GM21526 (cell line): ENCODE measurements around the gene HLA-DRB1.
"Not testable (repeated sequence)": the region's sequence is repeated elsewhere in the genome, so short reads cannot be mapped to it uniquely, and the experiment has no call there.

Experiments used
- ATAC-seq: cut with Tn5 transposase; IDR thresholded peaks from one replicate; pipeline ENCODE4 v1.9.1; 2021; ENCODE audit warnings: moderate library complexity; ENCODE audit not compliant: unreplicated experiment, low FRiP score

Gene HLA-DRB1

DNA sequence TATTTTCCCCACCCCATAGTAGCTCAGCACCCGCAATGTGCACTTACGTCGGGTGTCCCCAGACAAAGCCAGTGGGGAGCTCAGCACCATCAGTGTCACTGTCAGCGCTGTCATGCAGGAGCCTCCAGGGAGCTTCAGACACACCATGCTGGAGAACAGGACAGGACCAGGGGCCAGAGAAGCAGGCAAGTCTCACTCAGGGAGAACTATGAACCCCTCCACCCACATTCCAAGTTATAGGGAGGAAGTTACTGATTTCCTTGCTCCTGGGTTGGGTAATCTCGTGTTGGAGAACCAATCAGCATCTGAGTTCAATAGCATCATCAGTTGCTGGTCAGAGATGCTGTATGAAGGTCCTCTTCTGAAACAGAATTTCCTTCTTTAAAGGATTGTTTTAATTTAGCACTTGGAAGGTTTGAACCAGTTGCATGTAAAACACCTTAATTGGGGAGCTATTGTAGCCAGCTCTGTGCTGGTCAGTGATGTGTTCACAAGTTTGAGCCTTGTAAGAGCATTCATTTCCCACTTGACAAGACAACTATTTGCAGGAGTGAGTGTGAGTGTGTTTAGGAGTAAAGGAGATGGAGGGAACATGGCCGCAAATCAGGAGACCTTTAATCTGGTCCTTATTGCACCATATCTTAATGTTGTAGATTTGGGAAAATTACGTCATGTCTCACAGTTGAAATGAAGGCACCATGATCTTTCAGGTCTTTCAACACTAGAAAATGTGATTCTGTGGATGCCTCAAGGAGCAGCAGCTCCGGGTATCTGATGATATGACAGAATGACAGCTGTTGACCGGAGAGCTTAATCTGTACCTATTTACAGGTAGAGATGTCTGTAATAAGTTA is at the start of gene HLA-DRB1:
TSS of gene HLA-DRB1 (minus strand) at position 253 of the 854 bp plus-strand sequence. CDS start at position 147, 106 bp downstream.
- peak; percentile 94 for ATAC-seq

DNA sequence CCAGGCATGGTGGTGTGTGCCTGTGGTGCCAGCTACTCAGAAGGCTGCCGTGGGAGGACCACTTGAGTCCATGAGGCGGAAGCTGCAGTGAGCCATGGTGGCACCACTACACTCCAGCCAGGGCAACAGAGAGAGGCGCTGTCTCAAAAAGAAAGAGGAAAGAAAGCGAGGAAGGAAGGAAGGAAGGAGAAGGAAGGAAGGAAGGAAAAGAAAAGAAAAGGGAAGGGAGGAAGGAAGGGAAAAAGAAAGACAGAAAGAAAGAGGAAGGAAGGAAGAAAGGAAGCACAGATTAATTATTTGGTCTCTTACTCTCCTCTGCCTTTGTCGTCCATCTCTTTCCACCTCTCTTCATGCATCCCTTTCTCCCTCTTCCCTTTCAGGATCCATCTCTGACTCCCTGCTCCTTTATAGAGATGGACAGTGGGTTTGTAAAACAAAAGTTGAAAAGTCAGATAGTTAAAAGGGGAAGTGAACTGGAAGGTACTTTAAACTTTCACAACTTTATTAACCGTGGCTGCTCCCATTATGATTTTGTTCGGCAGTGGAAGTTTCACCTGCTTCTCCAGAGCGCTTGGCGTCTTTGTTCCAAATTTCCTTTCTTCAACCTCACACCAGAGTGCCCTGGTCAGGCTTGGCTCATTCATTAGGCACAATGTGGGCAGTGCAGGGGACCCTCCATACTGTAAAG is 49.0 kb upstream of the HLA-DRB1 start:
- no peak for ATAC-seq

DNA sequence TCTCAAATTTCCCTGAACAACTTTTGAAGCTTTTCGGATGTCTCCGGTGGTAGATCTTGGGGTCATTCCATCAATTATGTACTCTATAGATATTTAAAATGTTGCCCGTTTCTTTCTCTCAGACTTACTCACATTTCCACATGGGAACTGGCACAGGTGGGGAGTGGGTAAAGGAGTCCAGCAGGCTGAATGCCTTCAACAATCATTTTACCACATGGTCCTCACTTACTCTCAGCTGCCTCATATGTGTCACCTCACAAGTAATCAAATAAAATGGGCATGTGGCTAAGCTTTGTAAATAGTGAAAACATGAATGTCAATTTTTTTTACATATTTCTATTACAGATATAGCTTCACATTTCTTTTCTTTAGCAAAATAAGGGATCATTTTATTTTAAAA is 48.2 kb upstream of the HLA-DRB1 start:
- no peak for ATAC-seq

DNA sequence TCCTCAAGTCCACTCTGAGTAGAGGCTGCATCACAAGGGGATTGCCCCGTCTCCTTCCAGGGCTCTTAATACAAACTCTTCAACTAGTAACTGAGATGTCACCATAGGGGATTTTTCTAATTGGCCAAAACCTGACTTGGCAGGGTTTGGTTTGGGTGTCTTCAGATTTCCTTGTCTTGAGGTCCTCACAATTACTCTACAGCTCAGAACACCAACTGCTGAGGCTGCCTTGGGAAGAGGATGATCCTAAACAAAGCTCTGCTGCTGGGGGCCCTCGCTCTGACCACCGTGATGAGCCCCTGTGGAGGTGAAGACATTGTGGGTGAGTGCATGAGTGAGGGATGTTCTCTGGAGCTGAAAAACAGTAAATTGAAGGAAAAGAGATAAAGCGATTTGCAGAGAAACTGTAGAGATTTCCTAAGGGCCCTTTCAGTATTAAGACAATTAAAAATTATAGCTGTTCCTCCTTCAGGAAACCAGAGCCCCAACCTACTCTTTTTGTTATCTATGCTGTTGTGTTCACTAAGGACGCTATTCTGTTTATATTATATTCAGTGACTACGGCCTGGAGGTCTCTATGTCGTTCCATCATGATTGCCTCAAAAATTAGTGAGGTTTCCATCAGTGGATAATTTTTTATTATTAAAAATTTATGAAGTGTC is 47.7 kb upstream of the HLA-DRB1 start, which contains the start of gene HLA-DQA1:
TSS of gene HLA-DQA1 (plus strand) at position 188 of the 662 bp plus-strand sequence. CDS start at position 241, 53 bp downstream.
- peak; percentile 54 for ATAC-seq

DNA sequence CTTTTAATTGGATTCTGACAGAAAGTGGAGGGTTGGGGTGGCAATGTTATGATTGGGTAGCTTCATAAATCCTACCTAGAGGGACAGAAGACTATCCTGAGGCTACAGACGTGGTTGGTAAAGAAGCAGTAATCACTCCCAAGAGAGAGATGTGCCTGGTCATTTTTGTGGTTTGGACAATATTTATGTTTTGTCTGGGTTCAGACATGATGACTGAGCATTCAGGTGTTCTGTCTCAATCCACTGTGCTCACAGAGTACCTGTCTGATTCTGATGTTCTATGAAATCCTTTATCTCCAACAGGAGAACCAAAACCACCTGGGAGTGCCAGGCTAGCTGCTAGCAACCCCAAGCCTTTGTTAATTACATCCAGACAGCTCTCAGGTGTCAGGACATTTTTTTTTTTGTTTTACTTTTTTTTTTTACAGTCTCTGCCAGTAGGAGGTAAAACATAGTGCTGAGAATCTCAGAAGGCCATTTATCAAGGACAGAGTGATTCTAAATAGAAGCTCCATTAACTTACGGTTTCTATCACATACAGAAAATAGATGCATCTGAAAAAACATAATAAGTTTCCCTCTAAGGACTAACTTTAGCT is 46.0 kb upstream of the HLA-DRB1 start:
- ATAC-seq, result no peak

DNA sequence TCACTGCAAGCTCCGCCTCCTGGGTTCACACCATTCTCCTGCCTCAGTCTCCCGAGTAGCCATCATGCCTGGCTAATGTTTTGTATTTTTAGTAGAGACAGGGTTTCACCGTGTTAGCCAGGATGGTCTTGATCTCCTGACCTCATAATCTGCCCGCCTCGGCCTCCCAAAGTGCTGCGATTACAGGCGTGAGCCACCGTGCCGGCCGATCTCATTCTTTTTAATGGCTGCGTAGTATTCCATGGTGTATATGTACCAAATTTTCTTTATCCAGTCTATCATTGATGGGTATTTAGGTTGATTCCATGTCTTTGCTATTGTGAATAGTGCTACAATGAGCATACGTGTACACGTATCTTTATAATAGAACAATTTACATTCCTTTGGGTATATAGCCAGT is 40.1 kb upstream of the HLA-DRB1 start:
- ATAC-seq, result not testable (repeated sequence)

DNA sequence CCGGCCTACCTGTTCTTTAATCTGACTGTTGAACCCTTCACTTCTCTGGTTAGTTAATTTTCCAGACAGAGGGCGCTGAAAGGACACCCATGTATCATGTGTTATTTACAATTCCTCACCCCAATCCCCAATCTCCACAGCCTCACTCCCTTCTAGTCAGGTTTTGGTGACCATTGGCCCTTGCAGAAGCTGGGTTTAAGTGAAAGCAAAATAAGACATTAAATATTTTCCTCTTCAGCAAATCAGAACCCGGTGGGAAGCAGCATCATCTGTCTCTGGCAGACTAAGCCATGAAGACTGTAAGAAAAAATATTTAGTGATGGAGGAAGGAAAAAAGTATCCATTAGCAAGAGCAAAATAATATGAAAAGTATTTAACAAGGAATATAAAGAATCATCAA is 38.2 kb upstream of the HLA-DRB1 start:
- ATAC-seq, result no peak

DNA sequence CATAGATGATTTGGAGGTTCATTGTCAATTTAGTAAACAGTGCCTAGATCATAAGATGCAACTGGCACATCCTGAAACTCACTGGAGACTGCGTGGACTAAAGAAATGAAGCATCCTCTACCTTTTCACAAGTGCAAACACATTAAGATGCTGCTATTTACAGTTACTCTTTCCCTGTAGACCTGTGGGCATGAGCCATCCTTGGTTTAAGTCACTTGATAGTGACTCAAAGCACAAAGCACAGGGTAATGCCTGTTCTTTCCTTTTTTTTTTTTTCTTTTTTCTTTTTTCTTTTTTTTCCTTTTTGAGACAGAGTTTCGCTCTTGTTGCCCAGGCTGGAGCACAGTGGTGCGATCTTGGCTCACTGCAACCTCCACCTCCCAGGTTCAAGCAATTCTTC is 37.6 kb upstream of the HLA-DRB1 start:
- ATAC-seq, result no peak

DNA sequence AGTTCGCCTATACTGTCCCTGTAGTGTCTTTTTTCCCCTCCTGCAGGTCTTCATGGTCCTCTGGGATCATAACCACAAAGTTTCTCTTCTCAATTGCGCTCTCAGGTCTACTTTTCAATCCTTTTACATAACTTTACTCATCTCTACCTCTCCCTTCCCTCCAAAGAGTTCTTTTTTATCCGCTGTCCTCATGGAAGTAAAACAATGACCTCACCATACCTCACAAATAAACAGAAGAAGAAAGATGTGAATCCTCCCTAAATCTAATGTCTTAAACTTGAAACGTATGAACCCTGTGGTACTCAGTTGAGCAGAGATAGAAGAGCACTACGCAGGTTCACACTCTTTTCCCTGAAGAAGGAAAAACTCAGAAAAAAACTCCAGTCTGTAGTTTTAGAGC is 35.5 kb upstream of the HLA-DRB1 start:
- ATAC-seq, result no peak

DNA sequence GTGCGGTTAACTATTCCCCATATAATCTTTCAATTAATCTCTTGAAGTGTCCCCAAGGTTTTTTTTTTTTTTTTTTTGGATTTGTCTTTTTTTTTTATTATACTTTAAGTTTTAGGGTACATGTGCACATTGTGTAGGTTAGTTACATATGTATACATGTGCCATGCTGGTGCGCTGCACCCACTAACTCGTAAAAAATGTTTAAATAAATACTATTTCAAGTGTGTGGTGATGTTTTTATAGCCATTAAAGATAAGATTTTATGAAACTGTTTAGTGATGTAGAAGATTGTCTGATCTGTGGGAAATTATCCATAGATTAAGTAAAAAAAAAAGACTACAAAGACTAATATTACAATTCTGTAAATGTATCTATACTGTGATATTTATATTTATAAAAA is 34.9 kb upstream of the HLA-DRB1 start:
- ATAC-seq, result no peak

DNA sequence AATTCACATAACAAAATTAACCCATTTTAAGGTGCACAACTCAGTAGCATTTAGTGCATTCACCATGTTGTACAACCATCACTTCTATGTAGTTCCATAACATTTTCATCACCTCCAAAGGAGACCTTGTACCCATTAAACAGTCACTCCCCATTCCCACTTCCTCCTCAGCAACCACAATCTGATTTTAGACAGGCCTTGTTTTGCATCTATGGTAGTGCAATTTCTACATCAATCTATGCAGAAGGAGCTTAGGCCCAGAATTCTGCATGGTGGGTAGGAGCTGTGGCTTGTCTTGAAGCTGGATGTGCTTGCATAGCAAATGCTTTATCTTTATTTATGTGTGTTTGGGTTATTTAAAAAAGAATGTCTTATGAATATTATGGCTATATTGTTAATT is 34.0 kb upstream of the HLA-DRB1 start:
- ATAC-seq, result no peak

DNA sequence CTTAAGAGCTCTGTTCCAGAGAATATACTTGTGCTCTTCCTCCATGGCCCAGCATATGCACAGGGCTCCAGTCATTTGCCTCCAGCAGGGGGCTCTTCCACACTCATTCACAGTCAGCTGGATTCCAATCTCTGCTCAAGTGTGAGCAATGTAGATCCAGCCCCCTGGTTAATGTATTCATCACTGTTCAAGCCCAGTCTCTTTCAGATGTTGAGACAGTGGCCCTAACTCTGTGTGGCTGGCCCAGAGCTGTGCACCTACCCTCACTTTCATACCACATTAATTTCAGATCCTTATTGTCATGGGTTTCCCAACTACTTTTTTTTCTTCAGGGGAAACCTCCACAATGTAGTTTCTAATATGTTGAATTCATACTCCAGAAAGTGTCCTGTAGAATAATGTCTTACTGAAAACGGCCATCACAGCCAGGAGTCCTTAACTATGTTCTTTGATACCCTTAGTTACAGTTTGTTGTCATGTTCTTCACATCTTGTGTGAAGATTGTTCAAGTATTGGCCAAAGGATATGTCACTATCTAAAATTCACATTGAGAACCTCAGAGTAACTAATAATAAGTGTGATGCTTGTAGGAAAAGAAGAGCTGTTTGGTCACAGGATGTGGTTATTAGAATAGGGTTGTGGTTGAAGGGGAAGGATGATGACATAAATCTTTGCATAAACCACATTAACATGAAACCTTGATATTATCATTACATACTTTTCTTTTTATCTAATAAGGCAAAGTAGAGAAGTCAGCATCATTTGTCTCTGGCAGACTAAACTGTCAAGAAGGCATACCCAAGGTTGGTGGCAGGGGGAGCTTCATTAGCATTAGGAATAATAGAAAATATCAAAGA is 33.1 kb upstream of the HLA-DRB1 start:
- ATAC-seq, result peak; percentile 68

DNA sequence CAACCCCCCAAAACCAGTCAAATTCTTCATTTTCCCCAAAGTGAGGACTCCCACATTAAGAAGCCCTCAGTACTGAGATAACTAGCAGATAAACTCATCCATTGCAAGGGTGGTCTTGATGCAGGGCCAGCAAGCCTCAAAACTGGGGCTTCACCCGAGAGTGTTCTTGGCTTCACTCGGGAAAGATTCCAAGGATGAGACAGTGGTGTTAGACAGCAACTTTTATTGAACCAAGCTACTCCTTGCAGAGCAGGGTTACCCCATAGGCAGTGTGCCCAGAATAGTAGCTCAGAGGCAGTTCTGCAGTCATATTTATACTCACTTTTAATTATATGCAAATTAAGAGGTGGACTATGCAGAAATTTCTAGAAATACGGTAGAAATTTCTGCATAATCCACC is 31.7 kb upstream of the HLA-DRB1 start:
- no peak for ATAC-seq

DNA sequence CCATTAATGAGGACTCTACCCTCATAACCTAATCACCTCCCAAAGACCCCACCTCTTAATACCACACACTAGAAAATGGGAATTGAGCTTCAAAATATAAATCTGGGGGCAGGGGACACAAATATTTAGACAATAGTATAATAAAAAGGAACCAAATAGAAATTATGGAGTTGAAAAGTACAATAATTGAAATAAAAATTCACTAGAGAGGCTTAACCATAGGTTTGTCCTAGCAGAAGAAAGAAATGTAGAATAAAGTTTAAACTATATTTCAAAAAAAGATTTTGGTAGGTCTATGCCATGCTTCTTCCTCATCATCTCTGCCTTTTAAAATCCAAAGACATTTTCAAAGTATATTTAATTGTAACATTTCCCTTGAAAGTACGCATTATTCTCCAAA is 28.1 kb upstream of the HLA-DRB1 start:
- no peak for ATAC-seq

DNA sequence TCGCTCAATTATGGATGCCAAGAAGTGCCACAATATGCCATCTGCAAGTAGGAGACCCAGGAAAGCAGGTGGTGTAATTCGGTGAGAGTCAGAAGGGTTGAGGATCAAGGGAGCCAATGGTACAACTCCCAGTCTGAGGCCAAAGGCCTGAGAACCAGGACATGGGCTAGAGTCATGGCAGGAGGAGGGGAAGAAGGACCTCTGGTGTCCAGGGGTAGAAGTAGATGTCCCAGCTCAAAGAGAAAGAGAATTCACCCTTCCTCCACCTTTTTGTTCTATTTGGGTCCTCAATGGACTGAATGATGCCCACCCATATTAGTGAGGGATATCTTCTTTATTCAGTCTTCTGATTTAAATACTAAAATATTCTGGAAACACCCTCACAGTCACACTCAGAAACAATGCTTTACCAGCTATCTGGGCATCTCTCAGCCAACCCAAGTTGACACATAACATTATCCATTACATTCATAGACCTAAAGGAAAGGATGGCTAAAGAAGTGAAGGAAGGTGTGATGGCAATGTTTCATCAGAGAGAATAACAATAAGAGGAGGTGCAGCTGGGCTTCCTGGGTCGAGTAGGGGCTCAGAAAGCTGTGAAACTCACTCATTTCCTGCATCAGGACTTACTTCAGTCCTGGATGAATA is 26.4 kb upstream of the HLA-DRB1 start:
- no peak for ATAC-seq

DNA sequence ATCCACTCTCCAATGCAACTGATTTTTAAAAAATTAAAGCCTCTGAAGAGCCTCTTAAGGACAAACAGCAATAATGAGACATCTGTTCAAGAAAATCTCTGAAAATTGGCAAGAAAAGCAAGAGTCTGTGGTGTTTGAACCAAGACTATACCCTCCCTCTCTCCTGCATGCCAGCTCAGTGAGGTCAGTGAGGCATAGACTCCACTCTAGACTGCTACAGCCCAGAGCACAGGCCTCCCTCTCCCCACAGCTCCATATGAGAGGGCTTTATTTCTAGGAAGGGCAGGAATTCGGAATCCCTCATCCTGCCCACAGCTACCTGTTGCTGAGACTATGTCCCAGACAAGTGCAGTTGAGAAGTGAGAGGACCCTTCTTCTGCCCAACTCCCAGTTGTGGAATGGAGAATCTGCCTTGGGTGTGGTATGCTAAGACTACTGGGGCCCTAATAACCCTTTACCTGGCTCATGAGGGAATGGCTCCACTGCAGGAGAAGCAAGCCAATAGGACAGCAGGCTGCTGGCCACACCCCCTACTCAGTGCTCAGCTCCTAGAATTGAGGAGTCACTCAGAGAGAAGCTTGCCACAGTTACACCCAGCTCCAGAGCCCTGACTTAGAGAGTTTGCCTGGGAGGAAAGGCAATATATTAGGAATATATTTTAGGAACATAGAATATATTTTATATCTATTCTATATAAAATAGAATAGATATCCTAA is 24.9 kb upstream of the HLA-DRB1 start:
- no peak for ATAC-seq

DNA sequence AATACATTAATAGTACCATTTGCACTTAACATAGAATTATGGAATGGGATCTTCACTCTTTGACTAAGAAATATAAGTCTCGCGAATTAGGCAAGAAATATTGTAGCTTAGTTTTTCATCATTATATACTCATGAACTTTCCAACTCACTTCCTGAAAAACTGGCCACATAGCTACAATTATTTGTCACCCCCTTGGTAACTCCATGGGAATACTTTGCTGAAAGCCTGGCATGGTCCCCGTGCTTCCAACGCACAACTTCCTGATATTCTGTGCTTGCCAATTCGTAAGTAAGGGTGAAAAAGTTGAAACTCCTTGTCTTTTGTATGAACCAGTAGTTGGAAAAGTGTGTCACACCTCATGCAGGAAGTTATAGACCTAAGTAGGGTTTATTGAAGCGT is 23.8 kb upstream of the HLA-DRB1 start:
- ATAC-seq, result no peak

DNA sequence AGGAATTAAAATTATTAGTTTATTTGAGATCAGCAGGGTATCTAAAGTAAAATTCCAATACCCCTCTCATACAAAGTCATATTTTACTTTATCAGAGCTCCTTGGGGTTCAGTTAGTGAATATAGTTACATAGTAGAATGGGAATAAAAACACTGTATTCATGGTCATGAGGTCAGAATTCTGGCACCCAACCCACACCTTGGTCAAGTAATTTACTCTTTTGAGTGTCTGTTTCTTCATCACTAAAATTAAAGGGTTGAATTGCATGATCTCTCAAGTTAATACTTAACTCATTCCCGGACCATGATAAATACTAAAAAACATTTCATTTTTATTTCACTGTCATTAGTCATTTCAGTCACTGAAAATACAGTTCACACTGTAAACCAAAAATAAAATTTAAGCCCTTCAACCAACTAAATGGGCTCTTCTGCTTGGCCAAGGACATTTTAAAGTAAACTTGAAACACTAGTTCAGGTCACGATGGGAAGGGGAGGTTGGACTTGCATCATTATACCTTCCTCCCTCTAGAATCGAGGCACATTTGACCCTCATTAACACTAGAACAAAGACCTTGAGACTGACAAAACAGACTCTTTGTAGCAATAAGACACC is 21.1 kb upstream of the HLA-DRB1 start:
- ATAC-seq, result no peak
